ENCODE measurements around the gene MAK. TPM values are rescaled to one million over a fixed set of nuclear protein-coding genes. Genes with fewer than 3 reads are reported as not detected.

MAK gene
- total and polyA plus RNA-seq, 2 donors (not counting 1 experiment from before 2014, with no cell fraction given), result 0.04 TPM; not detected in 1

Small RNA genes lying within 50 kb of the gene (small RNA-seq; reads per million reads assigned to genes)
- gene RNA5SP203 (ENCODE audit: insufficient read length, low read depth, low replicate concordance), result not detected

Other genes with a start within 250 kb of the MAK start
- gene C6orf52, start 143.9 kb downstream of the MAK start, total RNA-seq, result 1.2 TPM in 1 of 2 replicates, not detected in the other
- gene C6orf52, start 143.9 kb downstream of the MAK start, polyA plus RNA-seq, result 0.51 and 0.87 TPM in 2 replicates
- gene PAK1IP1, start 143.6 kb downstream of the MAK start, total RNA-seq, result 6.1 TPM in 2 replicates
- 3.8 and 4.2 TPM in 2 replicates for gene PAK1IP1, start 143.6 kb downstream of the MAK start, polyA plus RNA-seq
- 25.0 and 31.7 TPM in 2 replicates for gene TMEM14C, start 115.5 kb downstream of the MAK start, total RNA-seq
- gene TMEM14C, start 115.5 kb downstream of the MAK start, polyA plus RNA-seq, result 36.8 and 39.1 TPM in 2 replicates
- 53.0 and 58.5 TPM in 2 replicates for gene TMEM14B, start 90.7 kb downstream of the MAK start, total RNA-seq
- gene TMEM14B, start 90.7 kb downstream of the MAK start, polyA plus RNA-seq, result 40.8 and 41.3 TPM in 2 replicates
- not detected in 2 replicates for gene GCM2, start 43.5 kb upstream of the MAK start, total RNA-seq
- not detected in 2 replicates for gene GCM2, start 43.5 kb upstream of the MAK start, polyA plus RNA-seq
- gene SYCP2L, start 48.5 kb upstream of the MAK start, total RNA-seq, result not detected in 2 replicates
- 0.06 and 0.19 TPM in 2 replicates for gene SYCP2L, start 48.5 kb upstream of the MAK start, polyA plus RNA-seq
- gene ELOVL2, start 205.8 kb upstream of the MAK start, total RNA-seq, result not detected in 2 replicates
- gene ELOVL2, start 205.8 kb upstream of the MAK start, polyA plus RNA-seq, result not detected in 2 replicates